Vagina (tissue), 2 donors: ENCODE measurements around the gene POLRMT. TPM values are rescaled to one million over a fixed set of nuclear protein-coding genes. Genes with fewer than 3 reads are reported as not detected.

Experiments
- DNase-seq, 2 donors: peaks; one replicate each; pipeline ENCODE4 v3.0.0-alpha.2; 2017; ENCODE audit errors: extremely low spot score in 2 of 2
- H3K27ac ChIP-seq: fragments of 200-600 bp; sonication (generic); one replicate; pipeline ENCODE4 v1.5.1; 2019
- H3K27me3 ChIP-seq: fragments of 200-600 bp; sonication (generic); one replicate; pipeline ENCODE4 v1.5.1; 2019
- H3K36me3 ChIP-seq, 2 donors: fragments of 200-600 bp; sonication (generic); one replicate each; pipeline ENCODE4 v1.5.1; 2017 to 2019
- H3K4me1 ChIP-seq: fragments of 200-600 bp; sonication (generic); one replicate; pipeline ENCODE4 v1.5.1; 2019
- H3K4me3 ChIP-seq, 2 donors: fragments of 200-600 bp; sonication (generic); 1 replicate in 1 of 2; 2 replicates in 1 of 2; pipeline ENCODE4 v1.5.1; 2016 to 2019
- H3K9me3 ChIP-seq: fragments of 200-600 bp; sonication (generic); one replicate; pipeline ENCODE4 v1.5.1; 2019
- CTCF ChIP-seq, 3 experiments: fragments of 450-650 bp in 2 of 3; fragments of 200-600 bp in 1 of 3; sonication (generic) in 1 of 3; IDR thresholded peaks; one replicate each; pipeline ENCODE4 v1.5.1; 2017 to 2019; ENCODE audit warnings: antibody characterized with exemption in 3 of 3, mild to moderate bottlenecking in 2 of 3, moderate library complexity in 2 of 3
- POLR2A ChIP-seq, 2 donors: fragments of 450-650 bp; IDR thresholded peaks; one replicate each; pipeline ENCODE4 v1.6.1; 2017; ENCODE audit warnings: antibody characterized with exemption in 2 of 2, mild to moderate bottlenecking in 2 of 2, moderate library complexity in 2 of 2
- POLR2AphosphoS5 ChIP-seq, 2 donors: sonication (generic); formaldehyde crosslinking; IDR thresholded peaks; one replicate each; pipeline ENCODE4 v1.9.0; 2017; ENCODE audit warnings: antibody characterized with exemption in 2 of 2, mild to moderate bottlenecking in 2 of 2, low read depth in 1 of 2; ENCODE audit not compliant: insufficient read depth in 1 of 2
- intact Hi-C: fragments of 100-400 bp; cut with DNase I; formaldehyde crosslinking; loops from one replicate; pipeline ENCODE4 v1.15.1; 2023
- total RNA-seq: library from RNA; depleted of rRNA; stranded (reverse); fragments of >200 nt; gene quantifications from one replicate; pipeline ENCODE4 v1.2.3, GENCODE V29; 2016

The POLRMT gene
- total RNA-seq, 1 donor from 2014 or later, result 33.9 TPM

GRCh38 chr19:616747-617526, 16.4 kb downstream of the POLRMT start:
- DNase-seq, result no peak
- Histone ChIP-seq H3K27me3 (no peaks in the 10 kb centered on the region), H3K4me1 (no peaks in the 10 kb centered on the region), H3K4me3 (no peak overlapping the region), H3K36me3 (peaks cover 0 to 44% of the 10 kb centered on the region in 2 donors), H3K27ac (no peak overlapping the region), H3K9me3 (no peaks in the 10 kb centered on the region)
- TF ChIP-seq CTCF (IDR thresholded peaks at IDR 0.05), result no peak
- TF ChIP-seq POLR2A (IDR thresholded peaks at IDR 0.05), result no peak
- TF ChIP-seq POLR2AphosphoS5 (IDR thresholded peaks at IDR 0.05; ENCODE audit: insufficient read depth in 1 of 2, low read depth in 1 of 2), result no peak
- intact Hi-C loops, result no loop called here

GRCh38 chr19:616062-616700, 17.2 kb downstream of the POLRMT start:
- no peak for DNase-seq
- H3K4me1 ChIP-seq, result peaks cover 4% of the 10 kb centered on the region
- no peak overlapping the region for H3K4me3 ChIP-seq
- TF ChIP-seq POLR2AphosphoS5 (IDR thresholded peaks at IDR 0.05; ENCODE audit: insufficient read depth in 1 of 2, low read depth in 1 of 2) (no peak), CTCF (IDR thresholded peaks at IDR 0.05) (no peak), POLR2A (IDR thresholded peaks at IDR 0.05) (no peak)
- peaks cover 0 to 37% of the 10 kb centered on the region in 2 donors for H3K36me3 ChIP-seq
- H3K27ac ChIP-seq, result no peak overlapping the region
- no peaks in the 10 kb centered on the region for H3K27me3 ChIP-seq
- intact Hi-C loops, result no loop called here
- H3K9me3 ChIP-seq, result no peaks in the 10 kb centered on the region

- DNase-seq, result no peak
- H3K9me3 ChIP-seq, result no peaks in the 10 kb centered on the region
- TF ChIP-seq POLR2AphosphoS5 (IDR thresholded peaks at IDR 0.05; ENCODE audit: insufficient read depth in 1 of 2, low read depth in 1 of 2), result no peak
- no peak for TF ChIP-seq POLR2A (IDR thresholded peaks at IDR 0.05)
- TF ChIP-seq CTCF (IDR thresholded peaks at IDR 0.05), result no peak
- no peak overlapping the region for H3K27ac ChIP-seq
- peaks cover 10% of the 10 kb centered on the region for H3K4me1 ChIP-seq
- intact Hi-C loops, result no loop called here
- H3K36me3 ChIP-seq, result peaks cover 0 to 34% of the 10 kb centered on the region in 2 donors
- H3K27me3 ChIP-seq, result no peaks in the 10 kb centered on the region
- H3K4me3 ChIP-seq, result no peak overlapping the region
Measured at GRCh38 chr19:615619-616018, 17.7 kb downstream of the POLRMT start.

GRCh38 chr19:613732-614567, 19.4 kb downstream of the POLRMT start:
- no peaks in the 10 kb centered on the region for H3K9me3 ChIP-seq
- H3K4me3 ChIP-seq, result no peak overlapping the region
- no peaks in the 10 kb centered on the region for H3K27me3 ChIP-seq
- peaks cover 17% of the 10 kb centered on the region for H3K4me1 ChIP-seq
- intact Hi-C loops, result no loop called here
- DNase-seq, result no peak
- H3K36me3 ChIP-seq, result peaks cover 0 to 17% of the 10 kb centered on the region in 2 donors
- TF ChIP-seq POLR2A (IDR thresholded peaks at IDR 0.05) (no peak), POLR2AphosphoS5 (IDR thresholded peaks at IDR 0.05; ENCODE audit: insufficient read depth in 1 of 2, low read depth in 1 of 2) (no peak), CTCF (IDR thresholded peaks at IDR 0.05) (no peak)
- H3K27ac ChIP-seq, result no peak overlapping the region
